Astrocyte of the spinal cord (primary cell): Measurements from ENCODE around the gene DRAM2.
A peak's percentile ranks its signal among the peaks of the same experiment; 100 is the strongest.

Experiments used
- DNase-seq: peaks from one replicate; pipeline ENCODE4 v3.0.0; 2011; ENCODE audit warnings: low read depth, low spot score
- H3K4me3 ChIP-seq: 2 replicates; pipeline ENCODE4 v1.5.1; 2011; ENCODE audit warnings: low read depth, mild to moderate bottlenecking, low read length, moderate library complexity
- in situ Hi-C: cut with HindIII; loops from 2 replicates; pipeline ENCODE4 v1.10.0; 2017; ENCODE audit warnings: low sequenced_read_pairs
- TF ChIP-seq, protein P1 (sequence below): IDR thresholded peaks from 2 replicates; pipeline ENCODE4 v1.5.1; 2012; ENCODE audit warnings: low read depth, mild to moderate bottlenecking, low read length, inconsistent platforms

DRAM2 gene

GRCh38 chr1:111139956-111140679 is at the start of gene DRAM2, which contains the start of gene CEPT1:
DRAM2 (minus strand) TSS chr1:111140093; CDS start chr1:111131554, 8,539 bp downstream.
CEPT1 (plus strand) TSS chr1:111140223; CDS start chr1:111147715, 7,492 bp downstream.
- peak within 1 kb of the TSS; percentile 94 for H3K4me3 ChIP-seq
- in situ Hi-C loops: no loop called here
- peak; percentile 96 for DNase-seq
- TF ChIP-seq, protein P1, sequence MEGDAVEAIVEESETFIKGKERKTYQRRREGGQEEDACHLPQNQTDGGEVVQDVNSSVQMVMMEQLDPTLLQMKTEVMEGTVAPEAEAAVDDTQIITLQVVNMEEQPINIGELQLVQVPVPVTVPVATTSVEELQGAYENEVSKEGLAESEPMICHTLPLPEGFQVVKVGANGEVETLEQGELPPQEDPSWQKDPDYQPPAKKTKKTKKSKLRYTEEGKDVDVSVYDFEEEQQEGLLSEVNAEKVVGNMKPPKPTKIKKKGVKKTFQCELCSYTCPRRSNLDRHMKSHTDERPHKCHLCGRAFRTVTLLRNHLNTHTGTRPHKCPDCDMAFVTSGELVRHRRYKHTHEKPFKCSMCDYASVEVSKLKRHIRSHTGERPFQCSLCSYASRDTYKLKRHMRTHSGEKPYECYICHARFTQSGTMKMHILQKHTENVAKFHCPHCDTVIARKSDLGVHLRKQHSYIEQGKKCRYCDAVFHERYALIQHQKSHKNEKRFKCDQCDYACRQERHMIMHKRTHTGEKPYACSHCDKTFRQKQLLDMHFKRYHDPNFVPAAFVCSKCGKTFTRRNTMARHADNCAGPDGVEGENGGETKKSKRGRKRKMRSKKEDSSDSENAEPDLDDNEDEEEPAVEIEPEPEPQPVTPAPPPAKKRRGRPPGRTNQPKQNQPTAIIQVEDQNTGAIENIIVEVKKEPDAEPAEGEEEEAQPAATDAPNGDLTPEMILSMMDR: no peak

DNA sequence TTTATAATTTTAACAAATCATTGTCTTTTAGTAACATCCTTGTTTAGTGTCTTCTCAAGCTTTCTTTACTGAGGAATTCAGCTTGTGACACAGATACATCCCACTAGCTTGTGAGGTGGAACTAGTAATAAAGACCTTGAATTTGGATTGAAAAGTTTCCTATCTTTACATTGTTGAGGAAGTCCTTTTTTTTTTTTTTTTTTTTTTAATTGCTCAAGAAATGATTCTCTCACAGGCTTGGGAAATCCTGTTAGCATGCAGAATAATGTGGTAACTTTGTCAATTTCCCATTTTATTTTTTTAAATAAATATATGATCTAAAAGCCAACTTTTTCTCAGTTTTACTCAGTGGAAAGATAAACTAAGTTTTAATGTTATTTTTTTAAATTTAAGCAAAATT is 44.8 kb upstream of the DRAM2 start:
- H3K4me3 ChIP-seq: no peak overlapping the region
- in situ Hi-C loops: no loop called here
- no peak for DNase-seq
- TF ChIP-seq, protein P1: no peak

DNA sequence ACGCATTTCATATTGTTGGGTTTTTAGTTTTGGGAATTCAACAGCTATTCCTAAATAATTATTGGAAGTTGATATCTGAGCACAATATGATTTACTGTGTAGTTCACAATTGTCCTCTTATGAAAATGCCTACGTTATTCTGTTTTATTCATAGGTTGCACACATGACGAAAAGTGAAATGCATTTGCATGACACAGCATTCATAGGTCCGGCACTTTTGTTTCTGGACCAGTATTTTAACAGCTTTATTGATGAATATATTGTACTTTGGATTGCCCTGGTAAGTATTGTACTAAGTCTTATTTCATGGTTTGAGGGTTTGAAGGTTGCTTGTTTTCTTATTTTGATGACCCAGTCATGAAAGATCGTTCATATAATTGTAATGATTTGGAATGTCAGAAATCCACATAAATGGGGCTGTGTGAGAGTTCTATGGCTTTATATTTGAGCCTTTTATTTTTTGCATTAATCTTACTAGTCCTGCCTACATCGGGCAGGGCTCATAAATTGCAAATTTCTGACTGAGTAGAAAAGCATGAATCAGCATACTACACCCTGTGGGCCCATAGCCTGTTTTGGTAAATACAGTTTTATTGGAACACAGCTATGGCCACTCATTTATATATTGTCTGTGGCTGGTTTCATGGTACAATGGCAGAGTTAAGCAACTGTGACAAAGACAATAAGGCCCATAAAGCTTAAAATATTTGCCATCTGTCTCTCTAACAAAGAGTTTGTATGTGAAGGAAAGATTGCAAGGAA is 43.6 kb upstream of the DRAM2 start:
- TF ChIP-seq, protein P1: no peak
- in situ Hi-C loops: no loop called here
- no peak overlapping the region for H3K4me3 ChIP-seq
- DNase-seq: no peak

DNA sequence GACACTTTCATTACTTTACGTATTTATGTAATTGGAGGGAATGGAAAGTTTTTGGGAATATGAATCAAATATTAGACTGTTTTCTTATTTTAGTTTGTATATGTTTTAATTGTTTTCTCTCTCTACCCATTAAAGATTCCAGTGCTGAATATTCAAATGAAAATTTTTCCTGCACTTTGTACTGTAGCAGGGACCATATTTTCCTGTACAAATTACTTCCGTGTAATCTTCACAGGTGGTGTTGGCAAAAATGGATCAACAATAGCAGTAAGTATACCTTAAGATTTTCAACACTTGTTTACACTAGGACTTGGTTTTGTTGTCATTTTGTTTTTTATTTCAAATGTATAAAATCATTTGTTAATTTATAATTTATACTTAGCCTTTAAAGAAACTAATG is 42.2 kb upstream of the DRAM2 start:
- in situ Hi-C loops: no loop called here
- DNase-seq: no peak
- no peak overlapping the region for H3K4me3 ChIP-seq
- TF ChIP-seq, protein P1: no peak

GRCh38 chr1:111179968-111180533 is 40.2 kb upstream of the DRAM2 start:
- TF ChIP-seq, protein P1: no peak
- in situ Hi-C loops: no loop called here
- no peak overlapping the region for H3K4me3 ChIP-seq
- no peak for DNase-seq

DNA sequence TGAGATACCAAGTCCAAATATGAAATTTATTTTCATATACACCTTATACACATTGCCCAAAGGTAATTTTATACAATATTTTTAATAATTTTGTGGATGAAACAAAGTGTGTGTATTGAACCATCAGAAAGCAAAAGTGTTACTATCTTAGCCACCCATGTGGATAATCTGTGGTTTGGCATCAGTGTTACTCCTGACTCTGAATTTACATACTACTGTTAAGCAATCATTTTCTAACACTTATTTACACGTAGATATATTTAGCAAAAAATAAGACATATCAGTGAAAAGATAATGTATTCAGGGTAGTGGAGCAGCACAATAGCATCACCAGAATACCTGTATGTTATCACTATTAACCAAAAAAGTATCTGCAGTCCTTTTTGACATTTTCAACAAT is 36.8 kb upstream of the DRAM2 start:
- in situ Hi-C loops: no loop called here
- H3K4me3 ChIP-seq: no peak overlapping the region
- TF ChIP-seq, protein P1: no peak
- DNase-seq: no peak
